Liver (tissue), 9 donors: Measurements from ENCODE around the gene GRB7. TPM values are rescaled to one million over a fixed set of nuclear protein-coding genes. Genes with fewer than 3 reads are reported as not detected.

Source experiments
- DNase-seq: peaks from one replicate; pipeline ENCODE4 v3.0.0-alpha.2; 2017; ENCODE audit warnings: low spot score
- H3K27ac ChIP-seq, 2 donors: one replicate each; pipeline ENCODE4 v1.7.0; 2013; ENCODE audit warnings: inconsistent platforms in 2 of 2, low read length in 2 of 2, control low read depth in 1 of 2, low read depth in 1 of 2, mild to moderate bottlenecking in 1 of 2
- H3K27me3 ChIP-seq, 4 donors: one replicate each; pipeline versions ENCODE4 v1.6.1 to v1.7.0; 2013; ENCODE audit warnings: low read length in 3 of 4, inconsistent platforms in 1 of 4, mild to moderate bottlenecking in 1 of 4, moderate library complexity in 1 of 4; ENCODE audit not compliant: control insufficient read depth in 4 of 4, insufficient read depth in 4 of 4
- H3K36me3 ChIP-seq, 4 donors: one replicate each; pipeline versions ENCODE4 v1.6.1 to v1.7.0; 2013; ENCODE audit warnings: low read length in 3 of 4, mild to moderate bottlenecking in 3 of 4, low read depth in 1 of 4, moderate library complexity in 1 of 4; ENCODE audit not compliant: control insufficient read depth in 4 of 4, insufficient read depth in 3 of 4
- H3K4me1 ChIP-seq, 4 donors: one replicate each; pipeline versions ENCODE4 v1.6.1 to v1.7.0; 2013; ENCODE audit warnings: low read length in 3 of 4, mild to moderate bottlenecking in 3 of 4, moderate library complexity in 1 of 4; ENCODE audit not compliant: control insufficient read depth in 4 of 4, insufficient read depth in 4 of 4
- H3K4me3 ChIP-seq, 3 donors: one replicate each; pipeline versions ENCODE4 v1.6.1 to v1.7.0; 2013; ENCODE audit warnings: low read length in 3 of 3, control low read depth in 1 of 3, low read depth in 1 of 3, mild to moderate bottlenecking in 1 of 3
- H3K9ac ChIP-seq, 2 donors: one replicate each; pipeline ENCODE4 v1.7.0; 2013; ENCODE audit warnings: low read length in 2 of 2, mild to moderate bottlenecking in 2 of 2, moderate library complexity in 2 of 2, control low read depth in 1 of 2, low read depth in 1 of 2
- H3K9me3 ChIP-seq, 4 donors: one replicate each; pipeline versions ENCODE4 v1.6.1 to v1.7.0; 2013; ENCODE audit warnings: low read length in 3 of 4; ENCODE audit not compliant: control insufficient read depth in 4 of 4
- ATF3 ChIP-seq: IDR thresholded peaks from 2 replicates; pipeline ENCODE4 v1.6.1; 2016; ENCODE audit warnings: antibody characterized with exemption
- CTCF ChIP-seq: fragments of 150-350 bp; IDR thresholded peaks from 2 replicates; pipeline ENCODE4 v1.5.1; 2017; ENCODE audit warnings: improper control_type of control experiment, low read depth, low read length; ENCODE audit not compliant: missing input control
- FOXA1 ChIP-seq: IDR thresholded peaks from 2 replicates; pipeline ENCODE4 v1.6.1; 2016; ENCODE audit warnings: antibody characterized with exemption
- FOXA2 ChIP-seq: IDR thresholded peaks from 2 replicates; pipeline ENCODE4 v1.6.1; 2016; ENCODE audit warnings: antibody characterized with exemption
- HNF4A ChIP-seq, 2 donors: conservative IDR thresholded peaks; 2 replicates each; pipeline ENCODE4 v1.6.1; 2016; ENCODE audit warnings: antibody characterized with exemption in 2 of 2, mild to moderate bottlenecking in 2 of 2
- JUND ChIP-seq, 2 donors: IDR thresholded peaks; 2 replicates each; pipeline ENCODE4 v1.6.1; 2016; ENCODE audit warnings: antibody characterized with exemption in 2 of 2
- MAX ChIP-seq: IDR thresholded peaks from 2 replicates; pipeline ENCODE4 v1.6.1; 2016; ENCODE audit warnings: antibody characterized with exemption
- NR2F2 ChIP-seq: IDR thresholded peaks from 2 replicates; pipeline ENCODE4 v1.6.1; 2016; ENCODE audit warnings: antibody characterized with exemption
- RAD21 ChIP-seq, 2 donors: IDR thresholded peaks; 2 replicates each; pipeline ENCODE4 v1.6.1; 2016; ENCODE audit warnings: antibody characterized with exemption in 2 of 2, mild to moderate bottlenecking in 2 of 2
- REST ChIP-seq: IDR thresholded peaks from 2 replicates; pipeline ENCODE4 v1.6.1; 2016; ENCODE audit warnings: antibody characterized with exemption, mild to moderate bottlenecking
- RXRA ChIP-seq, 2 donors: IDR thresholded peaks; 2 replicates each; pipeline ENCODE4 v1.6.1; 2017 to 2018; ENCODE audit warnings: antibody characterized with exemption in 2 of 2, mild to moderate bottlenecking in 1 of 2
- SP1 ChIP-seq: IDR thresholded peaks from 2 replicates; pipeline ENCODE4 v1.6.1; 2018; ENCODE audit warnings: antibody characterized with exemption, mild to moderate bottlenecking
- TAF1 ChIP-seq: conservative IDR thresholded peaks from 2 replicates; pipeline ENCODE4 v1.6.1; 2016; ENCODE audit warnings: antibody characterized with exemption, mild to moderate bottlenecking
- ZBTB33 ChIP-seq: IDR thresholded peaks from 2 replicates; pipeline ENCODE4 v1.6.1; 2016; ENCODE audit warnings: antibody characterized with exemption
- WGBS: extraction: QIAGEN DNeasy Blood & Tissue Kit; methylation state at CpG from one replicate; pipeline ENCODE4 v1.1.7; 2013; 5-methylcytosine and 5-hydroxymethylcytosine counted together
- polyA plus RNA-seq, 2 donors: library from polyadenylated mRNA; stranded (reverse) in 1 of 2; unstranded in 1 of 2; fragments of 200-250 nt in 1 of 2; fragments of >200 nt in 1 of 2; fragmentation: Nextera tagmentation in 1 of 2; extraction: Ambion mirVana in 1 of 2; gene quantifications; one replicate each; pipeline versions ENCODE4 v1.2.1 to v1.2.3, GENCODE V29; 2013 to 2015
- total RNA-seq, 2 donors: library from RNA; depleted of rRNA; stranded (reverse); fragments of >200 nt; gene quantifications; one replicate each; pipeline ENCODE4 v1.2.3, GENCODE V29; 2014
- donor health status: healthy.
- donor health status: healthy.
- donor health status: healthy.
- donor health status: healthy.
- donor health status: healthy.

The GRB7 gene
- total and polyA plus RNA-seq, 4 donors: 1.9 to 6.8 (median 2.5) TPM

- peaks cover 1 to 27% (median 14%) of the 10 kb centered on the region in 4 donors for H3K36me3 ChIP-seq
- peaks cover 0 to 21% (median 13%) of the 10 kb centered on the region in 4 donors for H3K4me1 ChIP-seq
- no peak overlapping the region for H3K9ac ChIP-seq
- H3K27me3 ChIP-seq: no peaks in the 10 kb centered on the region
- no peaks in the 10 kb centered on the region for H3K9me3 ChIP-seq
- H3K27ac ChIP-seq: no peak overlapping the region
- no peak for DNase-seq
- TF ChIP-seq REST: no peak
- TF ChIP-seq RAD21 (IDR thresholded peaks at IDR 0.05): no peak
- TF ChIP-seq FOXA1: no peak
- no peak for TF ChIP-seq SP1
- TF ChIP-seq ATF3: no peak
- WGBS: 91% methylated on average over 16 of the region's 16 CpGs
- H3K4me3 ChIP-seq: no peak overlapping the region
Observed at GRCh38 chr17:39744075-39744835, 6.5 kb downstream of the GRB7 start.

GRCh38 chr17:39744836-39745215 is 7.1 kb downstream of the GRB7 start:
- peaks cover 1 to 27% (median 14%) of the 10 kb centered on the region in 4 donors for H3K36me3 ChIP-seq
- H3K27me3 ChIP-seq: no peaks in the 10 kb centered on the region
- TF ChIP-seq MAX (no peak), JUND (IDR thresholded peaks at IDR 0.05) (no peak), NR2F2 (no peak), FOXA1 (no peak), RXRA (IDR thresholded peaks at IDR 0.05) (no peak), CTCF (no peak), ZBTB33 (no peak), ATF3 (no peak), REST (no peak), HNF4A (conservative IDR thresholded peaks at IDR 0.05) (no peak), FOXA2 (no peak), TAF1 (no peak)
- DNase-seq: no peak
- H3K27ac ChIP-seq: no peak overlapping the region
- no peaks in the 10 kb centered on the region for H3K9me3 ChIP-seq
- WGBS: 88% methylated on average over 8 of the region's 8 CpGs
- no peak overlapping the region for H3K9ac ChIP-seq
- no peak overlapping the region for H3K4me3 ChIP-seq
- peaks cover 0 to 16% (median 12%) of the 10 kb centered on the region in 4 donors for H3K4me1 ChIP-seq
